H1 (cell line): ENCODE data around the gene COPS7A. TPM values are rescaled to one million over a fixed set of nuclear protein-coding genes. Genes with fewer than 3 reads are reported as not detected.

Experiments used
- CTCF ChIA-PET: fragments of 300-600 bp; sonication (Branson Sonifier 250); formaldehyde crosslinking; loops from one replicate; lab custom pipeline; 2021; ENCODE audit not compliant: partially characterized antibody; lab: Charles Lee
- POLR2A ChIA-PET: fragments of 300-600 bp; sonication (Branson Sonifier 250); formaldehyde crosslinking; loops from one replicate; lab custom pipeline; 2021; ENCODE audit warnings: inconsistent platforms; ENCODE audit not compliant: partially characterized antibody; lab: Charles Lee
- DNase-seq, 2 experiments: peaks; one replicate each; pipeline versions ENCODE4 v3.0.0 to v3.0.0-alpha.2; 2010 to 2022; ENCODE audit warnings: low spot score in 2 of 2, low read depth in 1 of 2, mixed read lengths in 1 of 2
- FAIRE-seq: peaks from 2 replicates; lab custom pipeline; 2011; peaks lifted over from hg19 to GRCh38; lab: Jason Lieb, UNC
- H2AFZ ChIP-seq: 2 replicates; pipeline ENCODE4 v1.8.1; 2012; ENCODE audit warnings: low read length, inconsistent platforms
- H2AK5ac ChIP-seq: 2 replicates; pipeline ENCODE4 v1.6.1; 2013; ENCODE audit warnings: low read depth, low read length
- H2BK120ac ChIP-seq: replicated peaks from 2 replicates; pipeline ENCODE3; 2013; ENCODE audit warnings: low read depth, low read length, inconsistent platforms
- H2BK12ac ChIP-seq: 2 replicates; pipeline ENCODE4 v1.6.1; 2013; ENCODE audit warnings: low read depth, low read length
- H2BK15ac ChIP-seq: 2 replicates; pipeline ENCODE4 v1.6.1; 2013; ENCODE audit warnings: low read length
- H2BK20ac ChIP-seq: 2 replicates; pipeline ENCODE4 v1.6.1; 2013; ENCODE audit warnings: low read length
- H2BK5ac ChIP-seq: 2 replicates; pipeline ENCODE4 v1.6.1; 2013; ENCODE audit warnings: low read depth, low read length
- H3K14ac ChIP-seq: 2 replicates; pipeline ENCODE4 v1.6.1; 2013; ENCODE audit warnings: inconsistent platforms; ENCODE audit not compliant: insufficient read length
- H3K18ac ChIP-seq: 2 replicates; pipeline ENCODE4 v1.6.1; 2013; ENCODE audit warnings: low read length; ENCODE audit errors: extremely low read depth
- H3K23ac ChIP-seq: 2 replicates; pipeline ENCODE4 v1.6.1; 2013; ENCODE audit warnings: inconsistent platforms; ENCODE audit not compliant: insufficient read length
- H3K23me2 ChIP-seq: 2 replicates; pipeline ENCODE4 v1.6.1; 2013; ENCODE audit warnings: low read depth, low read length
- H3K27ac ChIP-seq: 2 replicates; pipeline ENCODE4 v1.6.1; 2011; ENCODE audit warnings: low read depth, low read length, inconsistent platforms
- H3K27me3 ChIP-seq, 4 experiments: replicated peaks in 1 of 4; 1 replicate in 1 of 4; 2 replicates in 3 of 4; pipeline versions ENCODE4 v1.6.1 to v1.8.1; 2011 to 2013; ENCODE audit warnings: low read length in 3 of 4, mild to moderate bottlenecking in 3 of 4, inconsistent platforms in 2 of 4, mixed read lengths in 2 of 4, moderate library complexity in 1 of 4; ENCODE audit not compliant: control insufficient read depth in 3 of 4, insufficient read depth in 3 of 4; ENCODE audit errors: extremely low read depth in 1 of 4
- H3K36me3 ChIP-seq, 4 experiments: 2 replicates each; pipeline versions ENCODE4 v1.6.1 to v1.8.1; 2011 to 2013; ENCODE audit warnings: mild to moderate bottlenecking in 4 of 4, low read length in 3 of 4, moderate library complexity in 2 of 4, control low read depth in 1 of 4, inconsistent platforms in 1 of 4; ENCODE audit not compliant: insufficient read depth in 4 of 4, control insufficient read depth in 2 of 4
- H3K4ac ChIP-seq: replicated peaks from 2 replicates; pipeline ENCODE3; 2013; ENCODE audit warnings: low read length, low read depth, mixed read lengths, inconsistent platforms; ENCODE audit not compliant: insufficient read length
- H3K4me1 ChIP-seq, 4 experiments: replicated peaks in 1 of 4; 1 replicate in 1 of 4; 2 replicates in 3 of 4; pipeline versions ENCODE4 v1.6.1 to v1.8.1; 2011 to 2013; ENCODE audit warnings: low read length in 3 of 4, inconsistent platforms in 2 of 4, mixed read lengths in 1 of 4; ENCODE audit not compliant: insufficient read depth in 4 of 4, control insufficient read depth in 3 of 4
- H3K4me2 ChIP-seq, 2 experiments: 2 replicates each; pipeline versions ENCODE4 v1.6.1 to v1.8.1; 2011 to 2013; ENCODE audit warnings: low read depth in 2 of 2, low read length in 2 of 2, control low read depth in 1 of 2, inconsistent platforms in 1 of 2, mild to moderate bottlenecking in 1 of 2; ENCODE audit not compliant: insufficient read depth in 1 of 2
- H3K4me3 ChIP-seq, 4 experiments: fragments of 200-600, 300-600 bp in 1 of 4; sonication (generic), shearing (Covaris generic), sonication (Bioruptor Twin) in 1 of 4; 2 replicates each; pipeline versions ENCODE4 v1.5.1 to v1.8.1; 2011 to 2016; ENCODE audit warnings: low read length in 4 of 4, low read depth in 3 of 4, control low read depth in 2 of 4, inconsistent platforms in 2 of 4, mild to moderate bottlenecking in 2 of 4, mixed read lengths in 1 of 4, moderate library complexity in 1 of 4; ENCODE audit not compliant: insufficient read depth in 2 of 4; ENCODE audit errors: extremely low read depth in 1 of 4
- H3K56ac ChIP-seq: replicated peaks from 2 replicates; pipeline ENCODE3; 2013; ENCODE audit warnings: low read depth, mild to moderate bottlenecking, mixed read lengths, low read length, inconsistent platforms; ENCODE audit not compliant: insufficient read length
- H3K79me1 ChIP-seq: 2 replicates; pipeline ENCODE4 v1.6.1; 2013; ENCODE audit warnings: low read depth, low read length, control low read depth
- H3K79me2 ChIP-seq, 2 experiments: 2 replicates each; pipeline versions ENCODE4 v1.6.1 to v1.8.1; 2012 to 2013; ENCODE audit warnings: low read length in 2 of 2, mild to moderate bottlenecking in 2 of 2, inconsistent platforms in 1 of 2; ENCODE audit not compliant: insufficient read depth in 2 of 2, control insufficient read depth in 1 of 2
- H3K9ac ChIP-seq, 4 experiments: replicated peaks in 1 of 4; 1 replicate in 1 of 4; 2 replicates in 3 of 4; pipeline versions ENCODE4 v1.6.1 to v1.8.1; 2011 to 2013; ENCODE audit warnings: low read depth in 3 of 4, low read length in 3 of 4, control low read depth in 2 of 4, mild to moderate bottlenecking in 2 of 4, moderate library complexity in 2 of 4, inconsistent platforms in 1 of 4; ENCODE audit errors: extremely low read depth in 1 of 4
- H3K9me3 ChIP-seq, 2 experiments: 2 replicates each; pipeline versions ENCODE4 v1.6.1 to v1.8.1; 2012 to 2013; ENCODE audit warnings: mild to moderate bottlenecking in 2 of 2, moderate library complexity in 2 of 2, control low read depth in 1 of 2, inconsistent platforms in 1 of 2, low read depth in 1 of 2, low read length in 1 of 2, mixed read lengths in 1 of 2; ENCODE audit not compliant: insufficient read depth in 2 of 2
- H4K20me1 ChIP-seq, 2 experiments: replicated peaks in 1 of 2; 2 replicates each; pipeline versions ENCODE3 to v1.8.1; 2011 to 2013; ENCODE audit warnings: inconsistent platforms in 2 of 2, low read length in 2 of 2, mild to moderate bottlenecking in 1 of 2; ENCODE audit not compliant: insufficient read depth in 2 of 2, control insufficient read depth in 1 of 2
- H4K5ac ChIP-seq: 2 replicates; pipeline ENCODE4 v1.6.1; 2013; ENCODE audit warnings: low read length, low read depth, mixed read lengths, inconsistent platforms; ENCODE audit not compliant: insufficient read length
- H4K8ac ChIP-seq: 2 replicates; pipeline ENCODE4 v1.8.0; 2013; ENCODE audit warnings: mild to moderate bottlenecking, moderate library complexity, low read length, inconsistent platforms; ENCODE audit not compliant: insufficient read depth; ENCODE audit errors: extremely low read depth
- H4K91ac ChIP-seq: replicated peaks from 2 replicates; pipeline ENCODE3; 2013; ENCODE audit warnings: low read length, mixed read lengths, inconsistent platforms; ENCODE audit not compliant: insufficient read length
- BACH1 ChIP-seq: IDR thresholded peaks from 2 replicates; pipeline ENCODE4 v1.6.1; 2012; ENCODE audit warnings: low read length, improper control_type of control experiment
- EP300 ChIP-seq, 2 experiments: IDR thresholded peaks; 1 replicate in 1 of 2; 2 replicates in 1 of 2; pipeline ENCODE4 v1.6.1; 2011 to 2012; ENCODE audit warnings: low read depth in 2 of 2, low read length in 2 of 2, mild to moderate bottlenecking in 2 of 2, borderline replicate concordance in 1 of 2, inconsistent platforms in 1 of 2, moderate library complexity in 1 of 2
- JUN ChIP-seq: IDR thresholded peaks from 2 replicates; pipeline ENCODE4 v1.6.1; 2011; ENCODE audit warnings: low read depth, mild to moderate bottlenecking, improper control_type of control experiment, low read length
- KDM1A ChIP-seq: fragments of 200-600, 300-600 bp; sonication (generic); IDR thresholded peaks from 2 replicates; pipeline ENCODE4 v1.7.1; 2016; ENCODE audit warnings: mild to moderate bottlenecking, low read length, borderline replicate concordance
- RAD21 ChIP-seq, 2 experiments: IDR thresholded peaks in 1 of 2; conservative IDR thresholded peaks in 1 of 2; 2 replicates each; pipeline ENCODE4 v1.6.1; 2011; ENCODE audit warnings: low read depth in 2 of 2, low read length in 2 of 2, improper control_type of control experiment in 1 of 2, inconsistent platforms in 1 of 2, mild to moderate bottlenecking in 1 of 2, moderate library complexity in 1 of 2
- RFX5 ChIP-seq: IDR thresholded peaks from 2 replicates; pipeline ENCODE4 v1.6.1; 2011; ENCODE audit warnings: low read depth, low read length, improper control_type of control experiment, borderline replicate concordance
- SRF ChIP-seq: IDR thresholded peaks from 2 replicates; pipeline ENCODE4 v1.6.1; 2011; ENCODE audit warnings: mild to moderate bottlenecking, low read depth, low read length, moderate library complexity
- TAF1 ChIP-seq: IDR thresholded peaks from 2 replicates; pipeline ENCODE4 v1.6.1; 2011; ENCODE audit warnings: mild to moderate bottlenecking, low read depth, low read length
- TAF7 ChIP-seq: optimal IDR thresholded peaks from 2 replicates; pipeline ENCODE3; 2011; ENCODE audit warnings: low read depth, mild to moderate bottlenecking, inconsistent platforms, low read length, moderate library complexity, borderline replicate concordance
- ZNF274 ChIP-seq: IDR thresholded peaks from 2 replicates; pipeline ENCODE4 v1.7.0; 2012; ENCODE audit warnings: low read length, borderline replicate concordance; ENCODE audit errors: extremely low read depth
- WGBS, 2 experiments: shearing (Covaris generic) in 1 of 2; methylation state at CpG; one replicate each; pipeline versions ENCODE4 v1.1.6 to v1.1.7; 2013 to 2015; ENCODE audit warnings: low lambda C conversion rate in 2 of 2, mixed read lengths in 2 of 2, inconsistent platforms in 1 of 2, low coverage in 1 of 2, missing lambda C conversion rate in 1 of 2; ENCODE audit not compliant: insufficient replicate concordance in 2 of 2, insufficient coverage in 1 of 2, insufficient read length in 1 of 2; ENCODE audit errors: extremely low coverage in 1 of 2, missing lambda C conversion rate in 1 of 2; 5-methylcytosine and 5-hydroxymethylcytosine counted together
- polyA plus RNA-seq, 7 experiments: library from polyadenylated mRNA; depleted of rRNA in 3 of 7; stranded (reverse) in 5 of 7; unstranded in 2 of 7; fragments of >200 nt in 5 of 7; fragments of 200-250 nt in 2 of 7; gene quantifications; 1 replicate in 5 of 7; 2 replicates in 1 of 7; 4 replicates in 1 of 7; pipeline versions ENCODE4 v1.2.1 to v1.2.3, GENCODE V29; 2011 to 2013; ENCODE audit warnings: missing spikeins in 2 of 7, mixed read lengths in 2 of 7
- total RNA-seq: library from RNA; stranded (reverse); fragmentation: NEBNext Ultra II Directional; extraction: Animal tissue kit (Norgen Biotek cat#: 25700); gene quantifications from 2 replicates; pipeline ENCODE4 v1.2.1, GENCODE V29; 2021

Gene COPS7A
- total and polyA plus RNA-seq, 2 of the 8 experiments (the other 6 are each of a cell fraction or from before 2014, with no cell fraction given) = 44.5 to 95.9 TPM

GRCh38 chr12:6694701-6695100 is 29.1 kb upstream of the COPS7A start:
- H4K91ac ChIP-seq = no peak overlapping the region
- peaks cover 0 to 6% (median 4%) of the 10 kb centered on the region in 4 experiments; a peak in 2 of 7 replicates for H3K27me3 ChIP-seq
- H3K9me3 ChIP-seq = no peaks in the 10 kb centered on the region
- DNase-seq = no peak
- no peak overlapping the region for H4K5ac ChIP-seq
- 0 out of 2 replicates have a peak overlapping the region, but pooled peaks have one; percentile 27 for H2BK12ac ChIP-seq
- no peak overlapping the region for H3K56ac ChIP-seq
- no peak overlapping the region for H4K8ac ChIP-seq
- peaks cover 0 to 3% (median 1%) of the 10 kb centered on the region in 4 experiments; a peak in 1 of 8 replicates for H3K36me3 ChIP-seq
- no peak for FAIRE-seq
- no peaks in the 10 kb centered on the region; the same call in 1 of the 2 replicates for H3K79me1 ChIP-seq
- no peak overlapping the region for H2AFZ ChIP-seq
- H3K4me3 ChIP-seq = no peak overlapping the region
- no peak overlapping the region for H3K14ac ChIP-seq
- no peak overlapping the region for H3K4ac ChIP-seq
- H2BK15ac ChIP-seq = no peak overlapping the region
- H3K27ac ChIP-seq = no peak overlapping the region
- ChIA-PET CTCF (interaction anchor here (1.0 to 7.7 kb wide), 9 partner anchors 10 to 92 kb away, joined by 3 to 55 read pairs (median 5); partner anchors contain the start of gene LPAR5), POLR2A (interaction anchor here (0.7 to 2.2 kb wide), 7 partner anchors 16 to 326 kb away, joined by 3 to 11 read pairs (median 4); partner anchors contain the start of gene ACRBP)
- peaks cover 11% of the 10 kb centered on the region for H3K23me2 ChIP-seq
- H3K4me1 ChIP-seq = peaks cover 0 to 4% (median 2%) of the 10 kb centered on the region in 4 experiments; a peak in 1 of 7 replicates
- no peak overlapping the region for H2BK5ac ChIP-seq
- H2BK20ac ChIP-seq = no peak overlapping the region
- no peaks in the 10 kb centered on the region for H4K20me1 ChIP-seq
- H2BK120ac ChIP-seq = no peak overlapping the region
- no peaks in the 10 kb centered on the region for H3K79me2 ChIP-seq
- 92% methylated on average over 9 of the region's 9 CpGs; no CpG with 5 or more reads in 1 of the 2 experiments for WGBS, 2 experiments
- H3K23ac ChIP-seq = no peak overlapping the region
- TF ChIP-seq ZNF274 = no peak
- TF ChIP-seq TAF7 = no peak
- TF ChIP-seq SRF = no peak
- no peak for TF ChIP-seq TAF1
- no peak for TF ChIP-seq JUN
- no peak for TF ChIP-seq KDM1A
- TF ChIP-seq EP300 (IDR thresholded peaks at IDR 0.05; ENCODE audit: borderline replicate concordance in 1 of 2, low read depth in 2 of 2, low read length in 2 of 2) = no peak
- no peak for TF ChIP-seq BACH1
- no peak for TF ChIP-seq RAD21 (IDR thresholded peaks at IDR 0.05 in 1 of 2, conservative IDR thresholded peaks at IDR 0.05 in 1 of 2; ENCODE audit: low read depth in 2 of 2, low read length in 2 of 2)
- no peak for TF ChIP-seq RFX5
- TF ChIP-seq, all 59 proteins: peak for 0
- Histone ChIP-seq H2AK5ac (no peak overlapping the region), H3K9ac (no peak overlapping the region), H3K4me2 (no peak overlapping the region), H3K18ac (no peak overlapping the region)
